ENCODE results near the gene EIF3F. TPM values are rescaled to one million over a fixed set of nuclear protein-coding genes. Genes with fewer than 3 reads are reported as not detected.

The EIF3F gene
- total and polyA plus RNA-seq, 8 donors: 102 to 580 (median 189) TPM

DNA sequence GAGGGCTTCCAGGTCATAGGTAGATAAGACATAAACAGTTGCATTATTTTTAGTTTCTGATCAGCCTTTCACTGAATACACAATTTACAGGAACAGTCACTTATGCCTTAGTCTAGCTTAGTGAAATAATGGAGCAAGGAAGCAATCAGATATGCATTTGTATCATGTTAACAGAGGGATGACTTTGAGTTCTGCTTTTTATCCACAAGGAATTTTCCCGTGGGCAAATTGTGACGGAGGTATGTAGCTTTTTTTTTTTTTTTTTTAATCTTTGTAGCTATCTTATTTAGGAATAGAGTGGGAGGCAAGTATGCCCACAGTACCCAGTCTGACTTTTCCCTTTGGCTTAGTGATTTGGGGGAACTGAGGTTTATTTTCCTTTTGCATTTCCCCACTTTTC, 18.5 kb upstream of the EIF3F start:
- H3K4me3 ChIP-seq: no peak overlapping the region
- H3K27me3 ChIP-seq: peaks cover 0 to 4% (median 0%) of the 10 kb centered on the region in 3 donors
- TF ChIP-seq POLR2AphosphoS5 (IDR thresholded peaks at IDR 0.05): no peak
- no peak for TF ChIP-seq EP300 (IDR thresholded peaks at IDR 0.05)
- TF ChIP-seq, protein P1, sequence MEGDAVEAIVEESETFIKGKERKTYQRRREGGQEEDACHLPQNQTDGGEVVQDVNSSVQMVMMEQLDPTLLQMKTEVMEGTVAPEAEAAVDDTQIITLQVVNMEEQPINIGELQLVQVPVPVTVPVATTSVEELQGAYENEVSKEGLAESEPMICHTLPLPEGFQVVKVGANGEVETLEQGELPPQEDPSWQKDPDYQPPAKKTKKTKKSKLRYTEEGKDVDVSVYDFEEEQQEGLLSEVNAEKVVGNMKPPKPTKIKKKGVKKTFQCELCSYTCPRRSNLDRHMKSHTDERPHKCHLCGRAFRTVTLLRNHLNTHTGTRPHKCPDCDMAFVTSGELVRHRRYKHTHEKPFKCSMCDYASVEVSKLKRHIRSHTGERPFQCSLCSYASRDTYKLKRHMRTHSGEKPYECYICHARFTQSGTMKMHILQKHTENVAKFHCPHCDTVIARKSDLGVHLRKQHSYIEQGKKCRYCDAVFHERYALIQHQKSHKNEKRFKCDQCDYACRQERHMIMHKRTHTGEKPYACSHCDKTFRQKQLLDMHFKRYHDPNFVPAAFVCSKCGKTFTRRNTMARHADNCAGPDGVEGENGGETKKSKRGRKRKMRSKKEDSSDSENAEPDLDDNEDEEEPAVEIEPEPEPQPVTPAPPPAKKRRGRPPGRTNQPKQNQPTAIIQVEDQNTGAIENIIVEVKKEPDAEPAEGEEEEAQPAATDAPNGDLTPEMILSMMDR (IDR thresholded peaks at IDR 0.05): no peak
- no peak for TF ChIP-seq POLR2A (IDR thresholded peaks at IDR 0.05)
- DNase-seq: no peak
- H3K4me1 ChIP-seq: no peaks in the 10 kb centered on the region
- 43 to 80% (median 65%) methylated on average over 2 of the region's 2 CpGs for WGBS, 5 donors
- no peaks in the 10 kb centered on the region for H3K36me3 ChIP-seq
- H3K9me3 ChIP-seq: no peaks in the 10 kb centered on the region
- no peak overlapping the region for H3K27ac ChIP-seq
- intact Hi-C loops (cut with DNase I; ENCODE audit: low total_unique reads): no loop called here

DNA sequence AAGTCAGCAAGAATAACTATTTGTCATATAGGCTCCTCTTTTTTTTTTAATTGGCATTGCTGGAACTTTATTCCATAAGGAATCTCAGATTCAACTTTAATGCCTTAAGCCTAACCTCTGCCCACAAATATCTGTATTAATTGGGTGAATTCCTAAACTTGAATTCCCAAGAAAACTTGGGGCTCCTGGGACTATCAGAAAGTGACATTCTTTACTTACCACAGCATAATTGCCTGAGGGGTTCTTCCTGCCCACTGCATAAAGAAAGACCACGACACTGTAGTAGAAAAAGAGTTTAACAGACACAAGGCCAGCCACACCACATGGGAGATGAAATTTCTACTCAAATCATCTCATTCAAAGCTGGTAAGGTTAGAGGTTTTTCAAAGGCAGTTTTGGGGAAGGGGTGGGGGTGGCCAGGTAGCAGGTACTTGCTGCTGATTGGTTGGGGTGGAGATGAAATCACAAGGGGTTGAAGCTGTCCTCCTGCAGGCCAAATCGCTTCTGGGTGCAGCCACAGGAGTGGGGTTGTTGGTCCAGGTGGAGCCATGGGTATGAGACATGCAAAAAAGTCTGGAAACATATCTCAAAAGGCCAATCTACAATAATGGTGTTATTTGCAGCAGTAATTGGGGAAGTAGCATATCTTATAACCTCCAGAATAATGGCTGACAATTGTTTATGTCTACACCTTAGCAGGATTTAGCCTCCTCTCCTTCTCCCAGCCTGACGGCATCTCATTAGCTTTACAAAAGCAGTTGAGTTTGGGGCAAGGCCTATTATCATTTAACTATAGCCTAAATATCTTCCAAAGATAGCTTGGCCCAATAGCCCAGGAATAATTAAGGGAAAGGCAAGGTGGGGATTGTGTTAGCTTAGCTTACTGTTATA, 17.1 kb upstream of the EIF3F start:
- Histone ChIP-seq H3K27me3 (peaks cover 0 to 4% (median 0%) of the 10 kb centered on the region in 3 donors), H3K9me3 (no peaks in the 10 kb centered on the region), H3K27ac (no peak overlapping the region), H3K4me3 (no peak overlapping the region), H3K36me3 (no peaks in the 10 kb centered on the region), H3K4me1 (no peaks in the 10 kb centered on the region)
- no peak for TF ChIP-seq POLR2A (IDR thresholded peaks at IDR 0.05)
- TF ChIP-seq POLR2AphosphoS5 (IDR thresholded peaks at IDR 0.05): no peak
- TF ChIP-seq EP300 (IDR thresholded peaks at IDR 0.05): no peak
- TF ChIP-seq, protein P1 (IDR thresholded peaks at IDR 0.05): no peak
- DNase-seq: no peak
- 63 to 78% (median 66%) methylated on average over 3 of the region's 3 CpGs for WGBS, 5 donors
- intact Hi-C loops (cut with DNase I; ENCODE audit: low total_unique reads): no loop called here

DNA sequence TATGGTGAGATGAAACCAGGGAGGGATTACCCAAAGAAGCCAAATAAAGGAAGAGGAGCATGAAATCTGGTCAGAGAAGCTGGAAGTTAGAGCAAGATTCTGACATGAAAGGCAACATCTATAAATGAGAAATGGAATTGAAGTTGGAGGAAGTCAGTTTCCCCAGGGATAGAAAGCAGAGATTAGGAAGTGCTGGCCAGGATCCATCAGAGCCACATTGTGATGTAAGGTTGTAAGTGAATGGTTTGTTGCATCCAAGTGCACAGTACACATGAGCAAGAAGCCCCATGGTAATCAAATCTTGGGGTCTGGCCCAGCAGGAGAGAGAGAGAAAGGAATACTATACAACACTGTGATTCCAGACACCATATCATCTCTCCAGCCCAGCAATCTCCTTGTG, 15.3 kb upstream of the EIF3F start:
- H3K27me3 ChIP-seq: peaks cover 0 to 4% (median 0%) of the 10 kb centered on the region in 3 donors
- no peak overlapping the region for H3K27ac ChIP-seq
- no peak for DNase-seq
- H3K4me1 ChIP-seq: no peaks in the 10 kb centered on the region
- no peaks in the 10 kb centered on the region for H3K9me3 ChIP-seq
- intact Hi-C loops (cut with DNase I; ENCODE audit: low total_unique reads): no loop called here
- no peak for TF ChIP-seq POLR2A (IDR thresholded peaks at IDR 0.05)
- TF ChIP-seq EP300 (IDR thresholded peaks at IDR 0.05): no peak
- TF ChIP-seq POLR2AphosphoS5 (IDR thresholded peaks at IDR 0.05): no peak
- TF ChIP-seq, protein P1 (IDR thresholded peaks at IDR 0.05): no peak
- H3K4me3 ChIP-seq: no peak overlapping the region
- H3K36me3 ChIP-seq: no peaks in the 10 kb centered on the region

DNA sequence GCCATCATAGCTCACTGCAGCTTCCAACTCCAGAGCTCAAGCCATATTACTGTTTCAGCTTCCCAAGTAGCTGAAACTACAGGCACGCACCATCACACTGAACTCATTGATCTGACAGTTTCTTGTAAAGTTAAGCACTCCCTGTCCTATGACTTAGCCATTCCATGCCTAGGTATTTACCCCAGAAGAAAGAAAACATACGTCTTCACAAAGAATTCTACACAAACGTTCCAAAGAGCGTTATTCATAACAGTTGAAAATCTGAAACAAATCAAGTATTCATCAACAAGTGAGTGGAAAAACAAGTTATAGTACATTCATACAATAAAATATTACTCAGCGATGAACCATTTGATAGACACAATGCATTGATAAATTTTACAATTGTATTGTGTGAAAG, 14.1 kb upstream of the EIF3F start:
- intact Hi-C loops (cut with DNase I; ENCODE audit: low total_unique reads): no loop called here
- Histone ChIP-seq H3K36me3 (no peaks in the 10 kb centered on the region), H3K4me1 (no peaks in the 10 kb centered on the region), H3K27me3 (peaks cover 0 to 4% (median 0%) of the 10 kb centered on the region in 3 donors), H3K9me3 (no peaks in the 10 kb centered on the region), H3K4me3 (no peak overlapping the region), H3K27ac (no peak overlapping the region)
- DNase-seq: no peak
- WGBS, 5 donors: 84 to 88% (median 86%) methylated on average over 5 of the region's 5 CpGs
- TF ChIP-seq EP300 (IDR thresholded peaks at IDR 0.05): no peak
- TF ChIP-seq POLR2AphosphoS5 (IDR thresholded peaks at IDR 0.05): no peak
- no peak for TF ChIP-seq POLR2A (IDR thresholded peaks at IDR 0.05)
- TF ChIP-seq, protein P1 (IDR thresholded peaks at IDR 0.05): no peak

Measured in stomach (tissue), 9 donors.